ENCODE measurements around the gene LMF1.
"Not testable (repeated sequence)": the region's sequence is repeated elsewhere in the genome, so short reads cannot be mapped to it uniquely, and the experiment has no call there.

Gene LMF1

DNA sequence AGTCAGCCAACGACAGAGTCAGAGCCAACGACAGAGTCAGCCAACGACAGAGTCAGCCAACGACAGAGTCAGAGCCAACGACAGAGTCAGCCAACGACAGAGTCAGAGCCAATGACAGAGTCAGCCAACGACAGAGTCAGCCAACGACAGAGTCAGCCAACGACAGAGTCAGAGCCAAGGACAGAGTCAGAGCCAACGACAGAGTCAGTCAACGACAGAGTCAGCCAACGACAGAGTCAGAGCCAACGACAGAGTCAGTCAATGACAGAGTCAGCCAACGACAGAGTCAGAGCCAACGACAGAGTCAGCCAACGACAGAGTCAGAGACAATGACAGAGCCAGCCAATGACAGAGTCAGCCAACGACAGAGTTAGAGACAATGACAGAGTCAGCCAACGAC is 22.0 kb downstream of the LMF1 start:
- DNase-seq (ENCODE audit: low read depth, low spot score), result not testable (repeated sequence)

DNA sequence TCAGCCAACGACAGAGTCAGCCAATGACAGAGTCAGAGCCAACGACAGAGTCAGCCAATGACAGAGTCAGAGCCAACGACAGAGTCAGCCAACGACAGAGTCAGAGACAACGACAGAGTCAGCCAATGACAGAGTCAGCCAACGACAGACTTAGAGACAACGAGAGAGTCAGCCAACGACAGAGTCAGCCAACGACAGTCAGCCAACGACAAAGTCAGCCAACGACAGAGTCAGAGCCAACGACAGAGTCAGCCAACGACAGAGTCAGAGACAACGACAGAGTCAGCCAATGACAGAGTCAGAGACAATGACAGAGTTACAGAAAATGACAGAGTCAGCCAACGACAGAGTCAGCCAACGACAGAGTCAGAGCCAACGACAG is 22.9 kb downstream of the LMF1 start:
- DNase-seq (ENCODE audit: low read depth, low spot score), result not testable (repeated sequence)

DNA sequence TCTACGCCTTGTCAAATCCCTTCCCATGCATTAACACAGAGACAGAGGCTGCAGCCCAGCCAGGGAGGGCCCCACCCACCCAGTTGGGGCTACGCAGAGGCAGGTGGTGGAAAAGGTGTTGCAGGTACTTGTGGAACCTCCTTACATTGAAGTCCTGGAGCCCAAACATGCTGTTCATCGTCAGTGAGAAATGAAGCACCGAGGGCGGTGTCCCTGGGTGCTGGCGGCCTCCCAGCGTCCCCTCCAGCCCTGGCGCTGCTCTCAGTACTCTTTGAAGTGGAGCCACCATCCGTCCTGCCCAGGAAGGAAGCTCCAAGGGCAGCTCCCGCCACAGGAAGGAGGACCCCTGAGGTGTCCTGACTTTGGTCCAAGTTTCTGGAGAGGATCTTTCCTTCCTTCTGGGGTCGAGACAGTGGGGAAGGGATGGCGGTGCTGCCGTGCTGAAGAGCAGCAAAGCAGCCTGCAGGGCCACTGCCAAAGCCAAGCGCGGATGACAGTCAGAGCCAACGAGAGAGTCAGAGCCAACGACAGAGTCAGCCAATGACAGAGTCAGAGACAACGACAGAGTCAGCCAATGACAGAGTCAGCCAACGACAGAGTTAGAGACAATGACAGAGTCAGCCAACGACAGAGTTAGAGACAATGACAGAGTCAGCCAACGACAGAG is 23.4 kb downstream of the LMF1 start:
- DNase-seq (ENCODE audit: low read depth, low spot score), result no peak

DNA sequence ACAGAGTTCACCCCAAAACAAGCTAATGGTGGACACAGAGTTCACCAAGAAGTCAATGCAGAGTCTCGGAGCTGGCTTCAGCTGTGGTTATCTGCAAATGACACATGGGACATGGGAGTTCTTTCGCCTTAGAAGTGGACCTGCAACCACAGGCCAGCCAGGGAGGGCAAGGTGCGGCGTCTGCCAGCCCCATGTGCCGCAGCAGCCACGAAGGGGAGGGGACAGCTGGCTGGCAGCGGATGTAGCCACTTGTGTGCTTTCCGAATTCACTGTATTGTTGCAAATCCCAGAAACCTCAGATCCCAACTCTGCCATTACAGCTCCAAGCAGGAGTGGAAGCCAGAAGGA is 24.8 kb downstream of the LMF1 start:
- DNase-seq (ENCODE audit: low read depth, low spot score), result no peak

DNA sequence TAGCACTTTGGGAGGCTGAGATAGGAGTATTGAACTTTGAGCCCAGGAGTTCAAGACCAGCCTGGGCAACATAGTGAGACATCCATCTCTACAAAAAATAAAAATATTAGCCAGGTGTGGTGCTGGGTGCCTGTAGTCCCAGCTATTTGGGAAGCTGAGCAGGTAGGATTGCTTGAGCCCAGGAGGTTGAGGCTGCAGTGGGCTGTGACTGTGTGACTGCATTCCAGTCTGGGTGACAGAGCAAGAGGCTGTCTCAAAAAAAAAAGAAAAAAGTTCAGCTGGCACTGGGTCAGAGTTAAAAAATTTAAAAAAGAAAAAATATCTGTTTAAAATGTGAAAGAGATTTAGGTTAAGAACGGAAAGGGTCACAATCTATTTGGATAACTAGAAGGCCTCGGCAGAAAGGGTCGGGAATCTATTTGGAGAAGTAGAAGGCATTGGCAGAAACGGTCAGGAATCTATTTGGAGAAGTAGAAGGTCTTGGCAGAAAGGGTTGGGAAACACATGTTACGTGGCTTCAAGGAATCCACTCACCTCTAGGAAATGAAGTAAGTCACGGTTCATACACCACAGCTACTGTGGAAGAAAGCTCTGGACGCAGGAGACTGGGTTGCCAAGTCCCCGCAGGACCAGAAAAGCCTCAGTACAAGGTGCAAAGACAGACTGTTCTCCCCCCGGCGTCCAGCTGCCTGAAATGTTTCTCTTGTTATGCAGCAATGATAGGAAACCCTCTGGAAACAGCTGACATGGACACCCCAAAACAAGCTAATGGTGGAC is 25.3 kb downstream of the LMF1 start:
- no peak for DNase-seq (ENCODE audit: low read depth, low spot score)

DNA sequence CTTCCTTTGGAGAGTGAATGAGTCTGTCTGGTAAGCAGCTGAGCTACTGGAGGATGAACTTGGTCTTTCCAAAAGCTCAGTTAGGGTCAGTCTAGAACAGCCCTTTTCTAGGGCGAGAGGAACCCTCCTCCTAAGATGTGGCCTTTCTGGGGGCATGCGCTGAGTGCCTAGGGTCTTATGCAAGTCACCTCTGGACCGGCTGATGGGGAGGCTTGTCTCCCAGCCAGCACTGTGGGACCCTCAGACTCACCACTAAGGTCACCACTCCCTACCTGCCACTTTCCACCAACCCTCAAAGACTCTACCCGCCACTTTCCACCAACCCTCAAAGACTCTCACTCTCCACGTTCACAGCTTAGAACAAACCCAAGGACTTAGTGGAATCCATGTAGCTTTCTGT is 26.8 kb downstream of the LMF1 start:
- DNase-seq (ENCODE audit: low read depth, low spot score), result no peak

DNA sequence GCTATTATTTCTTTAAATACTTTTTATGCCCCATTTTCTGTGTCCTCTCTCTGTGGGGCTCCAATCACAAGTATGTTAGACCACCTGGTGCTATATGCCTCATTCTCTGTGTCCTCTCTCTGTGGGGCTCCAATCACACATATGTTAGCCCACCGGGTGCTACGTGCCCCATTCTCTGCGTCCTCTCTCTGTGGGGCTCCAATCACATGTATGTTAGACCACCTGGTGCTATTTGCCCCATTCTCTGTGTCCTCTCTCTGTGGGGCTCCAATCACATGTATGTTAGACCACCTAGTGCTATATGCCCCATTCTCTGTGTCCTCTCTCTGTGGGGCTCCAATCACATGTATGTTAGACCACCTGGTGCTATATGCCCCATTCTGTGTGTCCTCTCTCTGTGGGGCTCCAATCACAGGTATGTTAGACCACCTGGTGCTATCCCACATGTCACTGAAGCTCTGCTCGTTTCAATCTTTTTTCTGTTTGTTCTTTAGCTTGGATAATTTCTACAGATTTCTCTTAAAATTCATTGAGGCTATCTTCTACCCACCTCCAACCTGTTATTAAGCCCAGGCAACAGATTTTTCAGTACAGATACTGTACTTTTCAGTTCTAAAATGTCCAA is 28.2 kb downstream of the LMF1 start:
- no peak for DNase-seq (ENCODE audit: low read depth, low spot score)

DNA sequence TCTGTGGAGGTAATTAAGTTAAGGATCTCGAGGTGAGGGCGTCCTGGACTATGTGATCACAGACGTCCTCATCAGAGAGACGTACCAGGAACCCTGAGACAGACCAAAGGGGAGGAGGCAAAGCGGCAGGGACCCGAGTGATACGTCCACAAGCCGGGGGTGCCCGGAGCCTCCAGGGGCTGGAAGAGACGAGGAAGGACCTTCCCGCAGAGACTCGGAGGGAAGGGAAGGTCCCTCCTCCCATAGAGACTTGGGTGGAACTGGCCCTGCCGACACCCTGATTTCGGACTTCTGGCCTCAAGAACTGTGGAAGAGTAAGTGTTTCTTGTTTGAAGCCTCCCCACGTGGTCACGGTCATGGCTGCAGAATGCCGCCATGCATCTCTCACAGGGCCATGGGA is 30.8 kb downstream of the LMF1 start:
- DNase-seq (ENCODE audit: low read depth, low spot score), result no peak

DNA sequence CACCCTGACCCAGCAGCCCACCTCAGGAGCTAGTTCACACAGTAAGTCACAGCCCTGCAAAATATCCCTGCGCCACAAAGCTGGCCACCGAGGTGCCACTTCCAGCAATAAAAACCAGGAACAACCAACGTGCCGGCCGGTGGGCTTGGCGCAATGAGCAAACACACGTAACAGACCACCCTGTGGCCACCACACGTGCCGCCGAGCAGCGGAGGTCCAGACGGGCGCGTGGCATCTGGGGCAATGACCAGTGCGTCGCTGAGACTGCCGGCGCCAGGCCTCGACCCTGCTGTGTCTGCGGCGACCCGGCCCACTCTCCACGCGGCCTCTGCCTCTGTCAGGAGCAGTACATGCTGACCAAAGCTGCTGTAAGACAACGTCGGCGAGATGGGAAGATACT is 31.5 kb downstream of the LMF1 start:
- DNase-seq (ENCODE audit: low read depth, low spot score), result no peak

DNA sequence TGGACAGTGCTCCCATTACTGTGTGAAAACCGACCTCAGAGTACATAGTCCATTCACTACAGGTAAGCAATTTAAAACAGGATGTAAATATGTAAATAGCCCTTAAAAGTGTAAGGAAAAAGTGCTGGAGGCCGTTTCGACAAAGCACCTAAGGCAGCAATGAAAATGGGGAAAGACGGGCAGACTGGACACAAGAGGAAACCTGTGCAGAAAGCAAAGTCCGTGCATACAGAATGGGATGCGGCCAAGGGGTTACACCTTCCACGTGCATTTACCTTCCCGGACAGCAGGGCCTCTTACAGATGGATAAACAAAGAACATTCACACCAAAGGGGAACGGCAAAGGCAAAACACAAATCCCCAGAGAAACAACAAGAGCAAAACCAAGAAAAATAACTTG is 32.0 kb downstream of the LMF1 start:
- no peak for DNase-seq (ENCODE audit: low read depth, low spot score)

DNA sequence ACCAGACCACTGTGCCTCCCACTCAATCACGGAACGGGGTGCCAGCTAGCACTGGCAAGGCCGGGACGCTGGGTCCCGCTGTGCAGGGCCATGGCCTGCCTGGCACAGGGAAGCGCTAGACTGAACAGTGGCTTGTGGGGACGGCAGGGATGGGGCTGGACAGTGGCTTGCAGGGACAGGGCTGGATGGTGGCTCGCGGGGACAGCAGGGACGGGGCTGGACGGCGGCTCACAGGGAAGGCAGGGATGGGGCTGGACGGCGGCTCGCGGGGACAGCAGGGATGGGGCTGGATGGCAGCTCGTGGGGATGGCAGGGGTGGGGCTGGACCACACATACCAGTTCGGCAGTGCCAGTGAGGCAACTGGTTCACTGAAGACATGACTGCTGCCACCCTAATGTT is 32.6 kb downstream of the LMF1 start:
- no peak for DNase-seq (ENCODE audit: low read depth, low spot score)

DNA sequence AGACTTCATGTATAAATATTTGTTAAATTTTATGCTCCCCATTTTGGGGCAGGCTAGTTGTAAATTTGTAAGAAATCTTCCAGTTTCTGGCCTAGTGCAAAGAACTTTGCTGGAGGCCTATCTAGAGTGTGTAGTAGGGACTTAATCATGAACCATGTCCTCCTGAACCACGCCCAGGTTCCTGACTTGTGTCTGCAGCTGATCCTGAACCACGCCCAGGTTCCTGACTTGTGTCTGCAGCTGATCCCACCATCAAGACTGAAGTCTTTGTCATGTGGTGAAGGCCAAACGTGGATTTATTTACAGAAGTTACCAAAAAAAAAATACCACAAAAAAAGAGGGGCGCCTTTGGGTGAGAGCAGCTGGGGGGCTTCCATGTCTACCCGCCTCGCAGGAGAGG is 33.1 kb downstream of the LMF1 start:
- DNase-seq (ENCODE audit: low read depth, low spot score), result no peak

DNA sequence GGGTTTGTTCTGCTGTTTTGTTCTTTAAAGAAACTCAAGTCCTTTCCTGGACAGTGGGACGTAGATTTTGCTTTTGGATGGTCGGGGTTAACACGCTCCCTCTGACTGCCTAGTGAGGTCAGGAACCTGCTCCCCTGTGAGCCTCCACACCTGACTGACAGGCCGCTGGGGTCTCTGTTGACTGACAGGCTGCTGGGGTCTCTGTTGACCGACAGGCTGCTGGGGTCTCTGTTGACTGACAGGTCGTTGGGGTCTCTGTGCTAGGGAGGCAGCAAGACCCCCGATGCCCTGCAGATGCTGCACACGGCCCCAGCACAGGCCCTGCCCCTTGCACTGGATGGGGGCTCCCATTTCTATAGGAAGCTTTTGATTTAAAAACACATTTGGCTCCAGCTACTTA is 33.5 kb downstream of the LMF1 start:
- DNase-seq (ENCODE audit: low read depth, low spot score), result no peak

DNA sequence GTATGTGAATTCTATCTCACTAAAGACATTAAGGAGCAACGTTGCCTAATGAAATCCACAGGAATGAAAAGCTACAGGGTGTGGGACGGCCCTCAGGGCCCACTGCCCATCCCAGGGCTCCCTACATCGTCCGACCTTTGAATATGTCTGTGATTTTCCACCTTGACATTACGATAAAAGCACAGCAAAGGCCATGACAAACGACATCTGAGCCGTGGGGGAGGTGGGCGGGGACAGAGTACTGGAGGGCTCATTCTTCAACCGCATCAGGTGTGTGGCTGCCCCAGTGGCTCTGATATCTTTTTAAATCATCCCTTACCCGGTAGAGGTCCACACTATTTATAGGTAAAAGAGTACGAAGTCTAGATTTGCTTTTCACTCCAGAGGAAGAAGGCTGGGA is 35.1 kb downstream of the LMF1 start:
- no peak for DNase-seq (ENCODE audit: low read depth, low spot score)

DNA sequence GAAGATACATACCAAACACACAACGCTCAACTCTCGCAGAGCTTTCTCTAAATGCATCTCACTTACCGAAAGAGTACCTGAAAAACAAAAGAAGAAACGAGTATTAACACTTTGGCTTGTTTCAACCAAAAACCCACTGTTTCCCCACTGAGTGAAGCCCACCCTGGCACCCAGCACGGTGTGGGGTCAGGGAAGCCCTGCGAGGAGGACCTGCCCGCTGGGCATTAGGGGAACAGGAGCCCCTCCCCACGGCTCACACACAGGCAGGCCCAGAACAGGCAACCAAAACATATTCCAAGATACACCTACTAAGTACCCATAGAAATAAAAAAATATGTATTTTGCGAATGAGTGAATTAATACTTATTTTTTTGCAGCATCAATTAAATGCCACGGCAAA is 36.6 kb downstream of the LMF1 start:
- DNase-seq (ENCODE audit: low read depth, low spot score), result no peak

DNA sequence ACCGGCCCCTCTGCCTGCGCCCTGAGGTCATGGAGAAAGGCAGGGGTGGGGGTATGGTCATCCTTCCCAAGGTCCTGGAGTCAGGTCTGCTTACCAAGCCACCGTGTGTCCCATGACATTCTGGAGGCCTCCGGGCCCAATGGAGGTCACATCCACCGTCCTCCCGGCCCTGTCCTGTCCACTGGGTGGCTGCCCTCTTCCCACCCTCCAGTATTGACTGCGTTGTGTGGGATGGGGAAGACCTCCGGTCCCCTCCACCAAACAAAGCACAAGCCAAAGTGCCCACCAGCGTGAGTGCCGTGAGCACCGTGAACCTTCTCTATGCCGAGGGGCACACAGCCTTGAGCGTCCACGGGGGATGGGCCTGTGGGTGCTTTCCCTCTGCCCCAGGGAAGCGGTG is 37.2 kb downstream of the LMF1 start:
- no peak for DNase-seq (ENCODE audit: low read depth, low spot score)

DNA sequence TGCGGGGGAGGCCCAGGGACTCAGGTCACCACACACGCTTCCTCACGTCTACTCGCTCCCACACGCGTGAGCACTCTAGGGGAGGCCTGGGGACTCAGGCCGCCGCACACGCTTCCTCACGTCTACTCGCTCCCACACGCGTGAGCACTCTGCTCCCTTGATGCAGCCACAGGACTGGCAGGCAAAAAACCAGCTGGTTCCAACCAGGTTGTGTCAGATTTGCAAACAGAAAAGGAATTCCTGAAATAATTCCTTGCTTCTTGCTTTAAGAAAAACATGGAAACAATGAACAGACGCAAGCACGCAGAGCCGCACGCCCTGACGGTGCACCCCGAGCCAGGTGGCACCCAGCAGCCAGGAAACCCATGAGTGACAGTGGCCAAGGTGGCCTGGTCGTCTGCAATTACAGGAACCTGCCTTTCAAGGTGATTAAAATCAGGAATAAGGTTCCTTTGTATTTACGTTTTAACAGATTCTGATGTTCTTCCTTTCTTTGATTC is 37.9 kb downstream of the LMF1 start:
- no peak for DNase-seq (ENCODE audit: low read depth, low spot score)

DNA sequence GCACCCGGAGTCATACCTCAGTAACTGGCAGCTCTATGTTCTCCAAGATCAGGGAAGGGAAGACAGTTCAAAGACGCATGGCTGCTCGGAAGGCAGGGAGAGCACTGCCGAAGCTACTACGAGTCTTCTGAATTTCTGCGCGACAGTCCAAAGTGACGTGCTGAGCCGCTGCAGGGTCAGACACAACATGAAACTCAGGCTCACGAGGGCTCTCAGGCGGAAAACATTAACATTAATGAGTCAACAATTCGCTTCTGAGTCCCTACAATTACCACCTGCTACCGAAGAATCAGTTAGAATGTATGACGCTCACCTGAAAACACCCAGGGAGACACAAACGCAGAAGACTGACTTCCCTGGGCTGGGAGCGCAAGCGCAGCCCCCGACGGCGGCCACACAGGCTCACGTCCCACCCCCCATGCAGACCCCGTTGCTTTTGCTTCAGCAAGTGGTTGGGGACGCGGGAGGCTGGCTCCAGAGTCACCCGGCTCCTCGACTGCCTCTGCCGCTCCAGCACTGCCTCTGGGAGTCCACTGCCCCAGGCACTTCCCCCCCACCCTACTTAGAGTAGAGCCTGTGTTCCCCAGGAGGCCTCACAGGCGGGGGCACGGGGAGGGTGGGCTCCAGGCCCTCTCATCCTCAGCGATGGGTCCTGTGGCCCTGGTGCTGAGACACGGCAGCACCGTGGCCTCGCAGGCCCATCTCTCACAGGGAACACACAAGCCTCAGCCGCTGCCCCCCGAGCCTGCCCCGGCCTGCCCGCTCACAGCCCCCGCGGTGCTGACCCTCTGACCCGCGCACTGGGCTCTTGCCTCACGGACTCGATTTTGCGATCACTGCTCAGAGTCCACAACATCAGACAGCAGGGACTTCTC is 38.9 kb downstream of the LMF1 start:
- DNase-seq (ENCODE audit: low read depth, low spot score), result no peak

DNA sequence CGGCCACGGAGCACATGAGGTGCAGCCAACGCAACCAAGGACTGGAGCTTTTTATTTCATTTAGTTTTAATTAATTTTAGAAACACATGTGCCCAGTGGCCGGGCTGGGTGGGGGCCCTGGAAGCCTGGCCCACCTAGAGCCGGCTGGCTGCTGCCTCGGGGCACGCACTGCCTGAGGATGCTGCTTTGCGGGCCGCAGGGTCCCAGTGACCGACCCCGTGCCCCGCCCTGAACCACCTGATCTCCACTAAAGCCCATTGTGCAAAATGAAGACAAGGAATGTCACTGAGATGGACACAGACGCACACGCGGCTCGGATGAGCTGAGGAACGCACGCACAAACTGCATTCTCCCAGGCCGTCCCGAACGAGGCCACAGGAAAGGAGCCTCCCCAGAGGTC is 39.6 kb downstream of the LMF1 start:
- no peak for DNase-seq (ENCODE audit: low read depth, low spot score)

DNA sequence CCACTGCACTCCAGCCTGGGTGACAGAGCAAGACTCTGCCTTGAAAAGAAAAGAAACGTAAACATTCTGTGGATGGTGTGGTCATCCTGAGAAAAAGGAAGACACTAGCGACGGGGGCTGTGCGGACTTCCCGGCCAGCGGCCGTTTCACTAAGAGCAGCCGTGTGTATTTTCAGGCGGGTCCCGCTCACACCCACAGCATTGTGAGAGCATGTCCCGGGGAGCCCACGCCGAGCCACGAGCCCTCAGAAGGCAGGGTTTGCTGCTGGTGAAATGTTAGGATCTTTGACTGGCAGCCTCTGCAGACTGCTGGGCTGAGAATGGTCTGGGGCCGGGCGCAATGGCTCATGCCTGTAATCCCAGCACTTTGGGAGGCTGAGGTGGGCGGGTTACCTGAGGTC is 40.3 kb downstream of the LMF1 start:
- no peak for DNase-seq (ENCODE audit: low read depth, low spot score)

DNA sequence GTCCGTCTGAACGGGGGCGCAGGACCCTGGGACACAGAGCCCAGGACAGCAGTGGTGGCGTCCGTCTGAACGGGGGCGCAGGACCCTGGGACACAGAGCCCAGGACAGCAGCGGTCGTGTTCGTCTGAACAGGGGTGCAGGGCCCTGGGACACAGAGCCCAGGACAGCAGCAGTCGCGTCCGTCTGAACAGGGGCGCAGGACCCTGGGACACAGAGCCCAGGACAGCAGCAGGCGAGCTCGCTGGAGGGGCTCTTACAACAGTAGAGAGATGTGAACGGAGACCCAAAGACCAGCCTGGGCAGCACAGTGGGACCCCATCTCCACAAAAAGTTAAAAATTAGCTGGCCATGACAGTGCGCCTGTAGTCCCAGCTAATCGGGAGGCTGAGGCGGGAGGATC is 40.7 kb downstream of the LMF1 start:
- DNase-seq (ENCODE audit: low read depth, low spot score), result no peak
